ENCODE results near the gene GCH1. TPM values are rescaled to one million over a fixed set of nuclear protein-coding genes. Genes with fewer than 3 reads are reported as not detected.

The GCH1 gene
- total RNA-seq, 2 donors from 2014 or later = 2.1 to 5.5 TPM

DNA sequence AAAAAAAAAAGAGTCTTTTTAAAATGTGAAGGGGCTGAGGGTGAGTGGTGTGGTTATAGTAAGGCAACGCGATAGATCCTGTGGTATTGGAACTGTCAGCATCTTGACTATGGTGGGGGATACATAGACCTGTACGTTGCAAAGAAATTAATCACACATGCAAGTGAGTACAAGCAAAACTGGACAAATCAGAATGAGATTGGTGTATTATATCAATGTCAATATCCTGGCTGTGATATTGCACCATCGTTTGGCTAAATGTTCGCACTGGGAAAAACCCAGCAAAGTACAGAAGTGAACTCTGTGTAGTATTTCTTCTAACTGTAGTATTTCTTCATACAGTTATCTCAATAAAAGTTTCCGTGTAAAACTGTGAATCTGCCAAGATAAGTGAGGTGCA is 67.9 kb downstream of the GCH1 start:
- no peak for DNase-seq
- ATAC-seq = no peak
- intact Hi-C loops (cut with DNase I) = no loop called here

DNA sequence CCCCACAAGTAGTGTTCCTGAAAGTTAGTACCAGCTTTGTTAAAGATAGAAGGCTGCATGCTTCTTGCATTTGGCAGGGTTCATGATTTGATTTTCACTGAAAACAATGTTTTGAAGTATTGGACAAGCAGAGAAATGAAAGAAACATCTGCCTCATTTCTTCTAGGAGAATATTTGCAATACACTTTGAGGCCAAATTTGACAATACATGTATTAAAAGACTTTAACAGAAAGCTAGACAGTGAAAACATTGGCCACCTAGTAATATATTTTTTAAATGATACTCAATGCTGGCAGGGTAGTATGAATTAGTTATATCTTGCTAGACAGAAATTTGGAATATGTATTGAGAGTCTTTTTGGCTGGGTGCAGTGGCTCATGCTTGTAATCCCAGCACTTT is 68.5 kb downstream of the GCH1 start:
- intact Hi-C loops (cut with DNase I) = no loop called here
- no peak for DNase-seq
- ATAC-seq = no peak

DNA sequence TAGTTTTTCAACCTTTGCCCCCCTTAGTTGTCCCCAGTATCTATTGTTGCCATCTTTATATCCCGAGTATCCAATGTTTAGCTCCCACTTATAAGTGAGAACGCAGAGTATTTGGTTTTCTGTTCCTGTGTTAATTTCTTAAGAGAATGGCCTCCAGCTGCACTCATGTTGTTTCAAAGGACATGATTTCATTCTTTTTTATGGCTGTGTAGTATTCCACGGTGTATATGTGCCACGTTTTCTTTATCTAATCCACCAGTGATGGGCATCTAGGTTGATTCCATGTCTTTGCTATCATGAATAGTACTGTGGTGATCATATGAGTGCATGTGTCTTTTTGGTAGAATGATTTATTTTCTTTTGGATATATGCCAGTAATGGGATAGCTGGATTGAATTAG is 72.0 kb downstream of the GCH1 start:
- DNase-seq = no peak
- no peak for ATAC-seq
- intact Hi-C loops (cut with DNase I) = no loop called here

DNA sequence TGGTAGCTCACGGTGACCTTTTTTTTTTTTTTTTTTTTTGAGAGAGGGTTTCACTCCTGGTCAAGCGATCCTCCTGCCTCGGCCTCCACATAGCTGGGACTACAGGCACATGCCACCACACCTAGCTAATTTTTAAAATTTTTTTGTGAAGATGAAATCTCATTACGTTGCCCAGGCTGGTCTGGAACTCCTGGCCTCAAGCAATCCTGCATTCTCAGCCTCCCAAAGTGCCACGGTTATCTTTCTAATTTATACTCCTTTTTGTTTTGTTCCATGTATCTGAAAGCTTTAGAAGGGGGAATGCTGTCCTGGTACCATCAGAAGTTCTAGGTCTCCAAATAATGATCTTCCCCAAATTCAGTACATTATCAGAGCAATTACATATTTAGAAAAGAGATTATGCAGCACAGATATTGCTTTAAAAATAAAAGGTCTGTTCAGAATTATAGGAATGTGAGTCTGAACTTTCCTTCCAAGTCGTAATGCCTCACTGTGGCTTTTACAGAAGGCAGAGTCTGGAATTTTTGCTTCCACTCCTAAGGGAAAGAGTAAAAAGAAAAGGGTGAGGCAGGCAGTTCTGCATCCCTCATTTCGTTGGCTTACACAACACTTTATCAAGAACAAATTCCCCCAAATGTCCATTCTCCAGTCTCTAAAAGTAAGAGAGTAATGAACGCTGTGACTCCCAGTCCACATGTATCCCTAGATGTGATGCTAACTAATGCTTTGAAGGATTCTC is 73.0 kb downstream of the GCH1 start:
- ATAC-seq (no peak), DNase-seq (no peak)
- intact Hi-C loops (cut with DNase I) = no loop called here

DNA sequence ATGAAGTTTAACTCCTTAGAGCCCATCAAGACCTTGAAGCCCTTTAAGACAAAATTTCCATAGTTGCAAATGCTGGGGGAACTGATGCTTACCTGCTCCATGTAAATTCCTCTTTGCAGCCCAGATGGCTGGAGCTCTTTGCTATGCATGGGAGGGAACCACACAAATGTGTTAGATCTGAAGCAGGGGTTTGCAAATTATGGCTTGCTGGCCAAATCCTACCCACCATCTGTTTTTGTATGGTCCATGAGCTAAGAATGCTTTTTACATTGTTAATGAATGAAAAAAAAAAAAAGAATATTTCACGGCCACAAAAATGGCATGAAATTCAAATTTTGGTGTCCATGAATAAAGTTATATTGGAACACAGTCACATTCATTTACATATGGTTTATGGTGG is 74.6 kb downstream of the GCH1 start:
- no peak for ATAC-seq
- DNase-seq = no peak
- intact Hi-C loops (cut with DNase I) = no loop called here

DNA sequence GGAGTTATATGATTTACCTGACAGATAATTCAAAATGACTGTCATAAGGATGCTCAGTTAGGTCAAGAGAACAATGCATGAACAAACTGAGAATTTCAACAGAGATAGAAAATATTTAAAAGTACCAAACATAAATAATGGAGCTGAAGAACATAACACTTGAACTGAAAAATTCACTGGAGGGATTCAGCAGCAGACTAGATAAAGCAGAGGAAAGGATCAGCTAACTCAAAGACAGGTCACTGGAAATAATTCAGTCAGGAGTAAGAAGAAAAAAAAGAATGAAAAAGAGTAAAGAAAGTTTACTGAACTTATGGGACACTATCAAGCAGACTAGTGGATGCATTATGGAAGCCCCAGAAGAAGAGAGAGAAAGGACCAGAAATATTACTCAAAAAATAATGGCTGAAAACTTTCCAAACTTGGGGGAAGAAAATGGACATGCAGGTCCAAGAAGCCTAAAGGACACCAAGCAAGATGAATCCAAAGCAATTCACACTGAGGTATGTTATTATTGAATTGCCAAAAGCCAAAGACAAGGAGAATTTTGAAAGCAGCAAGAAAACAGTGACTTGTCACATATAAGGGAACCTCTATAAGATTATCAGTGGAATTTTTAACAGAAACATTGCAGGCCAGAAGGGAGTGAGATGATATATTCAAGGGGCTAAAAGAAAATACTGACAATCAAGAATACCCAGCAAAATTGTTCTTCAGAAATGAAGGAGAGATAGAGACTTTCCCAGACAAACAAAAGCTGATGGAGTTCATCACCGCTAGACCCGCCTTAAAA is 78.7 kb downstream of the GCH1 start:
- DNase-seq (no peak), ATAC-seq (no peak)
- intact Hi-C loops (cut with DNase I) = no loop called here

DNA sequence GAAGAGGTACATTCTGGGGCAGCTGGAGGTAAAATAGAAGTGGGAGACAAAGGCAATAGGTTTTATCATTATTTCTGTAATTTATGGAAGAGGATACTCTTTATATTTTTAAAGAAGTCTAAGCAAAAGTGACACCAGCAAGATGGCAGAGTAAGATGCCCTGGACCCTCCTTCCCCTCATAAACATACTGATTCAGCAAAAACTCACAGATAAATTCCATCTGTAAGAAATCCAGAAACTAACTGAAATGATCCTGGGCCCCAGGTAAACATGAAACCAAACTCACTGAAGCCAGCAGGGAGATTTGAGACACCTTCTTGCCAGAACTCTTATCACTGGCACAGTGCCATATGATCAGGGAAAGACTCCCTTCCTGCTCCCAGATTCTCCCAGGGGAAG is 79.9 kb downstream of the GCH1 start:
- intact Hi-C loops (cut with DNase I) = no loop called here
- ATAC-seq = no peak
- no peak for DNase-seq

DNA sequence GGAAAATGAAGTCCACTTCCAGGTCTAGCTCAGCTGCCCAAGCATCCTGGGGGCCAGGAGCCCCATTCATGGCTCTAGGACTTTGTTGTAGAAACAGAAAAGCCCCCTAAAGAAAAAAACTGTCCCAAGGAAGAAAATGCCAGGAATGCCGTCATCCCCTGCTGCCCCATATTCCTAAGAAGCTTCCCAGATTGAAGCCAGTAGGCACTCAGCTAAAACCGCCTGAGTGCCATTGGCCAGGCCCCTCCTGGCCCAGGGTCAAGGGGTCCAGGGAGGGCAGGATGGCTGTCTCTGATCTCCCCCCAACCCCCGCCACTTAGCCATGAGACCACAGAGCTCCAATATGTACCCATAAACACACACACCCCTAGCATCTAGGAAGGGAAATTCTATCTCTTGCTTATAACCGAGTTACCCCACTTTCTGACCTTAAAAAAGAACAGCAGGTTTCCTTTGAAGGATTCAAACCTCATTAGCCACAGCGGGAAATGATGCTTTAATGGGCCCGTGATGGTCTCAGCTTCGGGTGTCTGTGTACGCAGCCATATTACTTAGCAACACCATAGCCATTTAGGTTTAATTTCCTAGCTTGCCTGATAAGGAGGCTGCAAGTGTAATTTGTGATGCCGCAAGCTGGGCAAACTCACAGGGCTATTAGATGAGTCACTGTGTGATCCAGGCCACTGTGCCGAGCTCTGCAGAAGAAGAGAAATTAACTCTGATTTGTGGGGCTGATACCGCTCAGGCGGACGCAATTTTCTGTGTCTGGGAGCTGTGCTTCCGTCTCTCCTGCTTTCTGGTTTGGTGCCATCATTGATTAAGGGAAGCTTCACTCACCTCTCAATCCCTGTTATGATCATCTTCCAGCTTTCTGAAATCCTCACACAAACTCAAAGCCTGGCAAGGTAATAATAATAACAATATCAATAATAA is 84.2 kb downstream of the GCH1 start:
- DNase-seq = no peak
- intact Hi-C loops (cut with DNase I) = no loop called here
- peak in 1 of 2 donors; percentile 51 for ATAC-seq

DNA sequence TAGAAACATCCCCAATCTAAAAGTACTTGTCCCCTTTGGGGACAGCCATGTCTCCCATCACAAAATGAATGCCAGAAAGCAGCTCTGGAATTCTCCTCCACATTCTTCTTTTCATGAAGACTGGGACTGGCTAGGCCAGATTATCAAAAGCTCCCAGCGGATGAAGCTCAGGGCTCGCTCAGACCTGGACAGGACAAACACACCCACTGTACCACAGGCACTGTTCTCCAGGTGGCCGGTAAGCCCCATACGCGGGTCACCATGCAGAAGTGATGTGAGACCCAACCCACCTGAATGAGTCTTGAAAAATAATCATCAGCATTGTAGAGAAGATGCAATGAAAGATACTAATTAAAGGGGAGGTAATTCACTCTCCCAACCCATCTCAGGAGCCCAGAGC is 85.1 kb downstream of the GCH1 start:
- intact Hi-C loops (cut with DNase I) = no loop called here
- DNase-seq = no peak
- no peak for ATAC-seq

DNA sequence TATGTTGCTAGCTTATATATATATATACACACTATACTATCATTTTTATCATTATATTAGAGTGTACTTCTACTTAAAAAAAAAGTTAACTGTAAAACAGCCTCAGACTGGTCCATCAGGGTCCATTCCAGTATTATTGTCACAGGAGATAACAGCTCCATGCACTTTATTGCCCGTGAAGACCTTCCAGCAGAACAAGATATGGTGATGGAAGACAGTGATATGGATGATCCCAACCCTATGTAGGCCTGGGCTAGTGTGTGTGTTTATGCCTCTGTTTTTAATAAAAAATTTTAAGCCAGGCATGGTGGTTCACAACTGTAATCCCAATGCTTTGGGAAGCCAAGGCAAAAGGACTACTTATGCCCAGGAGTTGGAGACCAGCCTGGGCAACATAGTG is 86.2 kb downstream of the GCH1 start:
- intact Hi-C loops (cut with DNase I) = no loop called here
- ATAC-seq = no peak
- no peak for DNase-seq

DNA sequence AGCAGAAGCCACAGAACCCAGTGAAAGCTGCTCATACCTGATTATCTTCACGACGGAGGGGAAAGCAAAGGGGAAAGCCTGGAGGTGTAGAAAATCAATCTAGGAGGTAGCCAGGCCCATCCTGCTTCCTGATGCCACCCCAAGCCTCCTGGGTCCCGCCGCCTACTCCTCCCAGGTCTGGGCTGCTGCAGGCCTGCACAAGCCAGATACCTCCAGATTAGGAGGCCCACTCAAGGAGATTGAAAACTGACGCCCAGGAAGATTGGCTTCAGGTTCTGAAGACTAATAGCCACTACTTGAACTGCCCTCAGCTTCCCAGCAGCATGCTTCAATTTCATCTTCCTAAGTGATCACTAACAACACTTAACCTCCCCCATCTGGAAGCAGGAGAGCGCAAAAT is 87.1 kb downstream of the GCH1 start:
- intact Hi-C loops (cut with DNase I) = no loop called here
- peak in 1 of 2 donors; percentile 5 for ATAC-seq

DNA sequence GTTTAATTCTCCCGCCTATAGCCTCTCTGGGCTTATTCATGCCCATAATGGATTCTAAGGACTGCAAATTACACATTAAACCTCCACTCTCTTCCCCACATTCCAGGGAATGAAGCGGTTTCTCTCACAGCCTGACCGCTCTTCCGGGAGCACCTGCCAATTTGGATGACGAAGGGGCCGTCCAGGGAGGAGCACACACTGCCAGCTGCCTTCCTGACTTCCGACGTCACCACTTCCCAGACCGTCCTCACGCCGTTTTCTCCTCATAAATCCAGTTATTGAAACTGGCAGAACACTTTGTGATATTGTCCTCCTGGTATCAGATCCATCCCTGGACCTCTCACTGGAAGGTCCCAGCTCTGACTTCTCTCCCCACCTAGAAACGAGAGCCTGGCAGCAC is 87.6 kb downstream of the GCH1 start:
- peak; percentile 47 to 67 for ATAC-seq
- intact Hi-C loops (cut with DNase I) = no loop called here
- DNase-seq = peak; percentile 44

More for the DNA sequence above, 87.1 kb downstream of the GCH1 start:
- no peak for DNase-seq

DNA sequence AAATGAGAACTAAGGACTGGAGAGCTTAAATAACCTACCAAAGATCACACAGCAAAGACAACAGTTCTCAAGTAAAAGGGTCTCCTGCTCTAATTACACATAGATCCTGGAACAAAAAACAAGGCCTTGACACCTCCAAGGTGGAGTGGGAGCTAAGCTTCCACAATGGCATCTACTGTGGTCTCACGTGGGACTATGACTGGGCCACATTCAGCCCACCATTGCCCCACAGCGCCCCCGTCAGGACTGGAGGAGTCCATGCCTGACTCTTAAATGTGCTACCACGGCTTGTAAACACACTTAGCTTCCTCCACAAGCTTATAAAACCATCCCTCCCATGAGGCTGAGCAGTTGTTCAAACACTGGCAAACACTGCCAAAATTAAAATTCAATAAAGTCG is 88.5 kb downstream of the GCH1 start:
- intact Hi-C loops (cut with DNase I) = no loop called here
- ATAC-seq (no peak), DNase-seq (no peak)

DNA sequence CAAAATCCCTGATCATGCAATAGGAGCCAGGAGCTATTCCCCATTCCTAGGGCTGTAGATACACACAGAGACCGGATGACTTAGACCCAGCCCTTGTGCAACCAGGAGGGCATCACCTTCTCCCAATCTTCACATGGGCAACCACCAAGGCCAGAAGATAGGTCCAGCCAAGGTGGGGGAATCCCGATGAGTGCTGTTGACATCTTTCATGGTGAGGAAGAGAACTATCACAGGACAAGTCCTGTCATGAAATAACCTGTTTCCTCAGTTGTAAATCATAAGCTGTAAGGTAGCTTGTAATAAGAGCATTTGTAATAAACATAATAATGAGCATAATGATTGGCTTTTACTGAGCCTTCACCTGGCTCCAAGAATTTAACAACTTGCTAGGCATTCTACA is 89.5 kb downstream of the GCH1 start:
- ATAC-seq (no peak), DNase-seq (no peak)
- intact Hi-C loops (cut with DNase I) = no loop called here

DNA sequence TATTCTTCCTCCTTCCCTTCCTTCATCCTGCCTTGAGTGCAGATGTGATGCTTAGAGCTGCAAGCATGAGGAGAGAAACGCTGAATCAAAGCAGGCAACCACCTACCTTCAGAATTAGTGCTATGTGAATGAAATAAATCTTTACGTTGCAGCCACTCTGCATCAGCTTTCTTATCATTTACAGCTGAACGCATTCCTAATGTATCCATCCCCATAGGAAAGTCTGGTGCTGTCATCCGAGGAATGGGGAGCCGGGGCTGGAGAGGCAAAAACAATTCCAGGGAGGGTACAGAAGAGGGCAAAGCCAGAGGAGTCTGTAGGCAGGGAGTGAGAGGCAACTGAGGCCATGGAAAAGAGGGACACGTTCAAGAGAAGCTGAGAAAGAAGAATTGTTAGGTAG is 90.0 kb downstream of the GCH1 start:
- intact Hi-C loops (cut with DNase I) = no loop called here
- ATAC-seq = no peak

DNA sequence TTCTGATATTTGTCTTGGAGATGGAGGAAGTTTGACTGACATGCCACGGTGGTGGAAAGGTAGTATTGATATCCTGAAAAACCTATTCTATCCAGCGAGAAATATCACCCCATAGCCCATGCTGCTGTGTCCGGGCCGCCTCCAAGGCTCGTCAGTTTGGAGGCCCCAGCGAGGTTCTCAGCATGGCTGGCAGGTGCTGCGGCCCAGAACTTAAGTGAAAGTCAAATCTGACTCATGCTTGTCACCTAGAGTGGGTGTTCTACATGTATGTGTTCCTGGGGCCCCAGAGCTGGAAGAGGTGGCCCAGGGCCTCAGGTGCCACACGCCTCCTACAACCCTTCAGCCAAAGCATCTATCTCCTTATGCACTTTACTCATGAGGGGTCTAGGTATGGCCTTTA is 92.9 kb downstream of the GCH1 start:
- ATAC-seq (no peak), DNase-seq (no peak)
- intact Hi-C loops (cut with DNase I) = no loop called here

More for the DNA sequence above, 90.0 kb downstream of the GCH1 start:
- no peak for DNase-seq

DNA sequence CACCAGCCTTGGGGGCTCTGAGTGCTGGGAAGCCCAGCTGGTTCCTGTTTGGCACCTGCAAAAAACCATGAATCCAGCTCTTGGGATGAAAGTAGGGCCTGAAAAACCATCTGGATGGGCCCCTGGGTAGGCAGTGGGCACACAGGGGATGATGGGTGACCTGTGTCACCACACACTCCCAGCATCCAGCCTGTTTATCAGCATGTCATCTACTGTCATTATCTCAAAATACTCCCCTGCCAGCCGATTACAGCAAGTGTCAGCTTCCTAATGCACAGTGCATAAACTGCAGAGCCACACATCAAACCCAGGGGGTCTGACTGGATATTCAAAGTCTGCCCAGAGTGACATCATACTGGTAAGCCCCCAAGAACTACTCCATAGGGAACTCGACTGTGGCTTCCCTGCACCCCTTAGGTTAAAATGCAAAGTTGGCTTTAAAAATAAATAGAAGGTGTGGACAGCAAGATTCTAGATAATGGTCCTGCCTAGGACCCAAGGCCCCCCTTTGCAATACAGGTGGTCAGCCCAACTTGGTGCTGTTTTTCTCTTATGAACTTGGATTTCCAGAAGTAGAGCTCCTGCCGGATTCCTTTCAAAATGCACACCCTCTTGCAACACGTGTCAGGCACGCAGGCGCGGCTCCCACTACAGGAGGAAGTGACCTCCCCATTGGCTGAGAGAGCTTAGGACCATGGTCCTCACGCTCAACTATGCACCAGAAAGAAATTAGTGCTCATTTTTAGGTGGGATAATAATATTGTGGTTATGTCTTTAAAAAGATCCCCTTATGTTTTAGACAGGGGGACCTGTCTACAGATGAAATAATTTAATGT is 94.1 kb downstream of the GCH1 start:
- DNase-seq (no peak), ATAC-seq (no peak)
- intact Hi-C loops (cut with DNase I) = no loop called here

DNA sequence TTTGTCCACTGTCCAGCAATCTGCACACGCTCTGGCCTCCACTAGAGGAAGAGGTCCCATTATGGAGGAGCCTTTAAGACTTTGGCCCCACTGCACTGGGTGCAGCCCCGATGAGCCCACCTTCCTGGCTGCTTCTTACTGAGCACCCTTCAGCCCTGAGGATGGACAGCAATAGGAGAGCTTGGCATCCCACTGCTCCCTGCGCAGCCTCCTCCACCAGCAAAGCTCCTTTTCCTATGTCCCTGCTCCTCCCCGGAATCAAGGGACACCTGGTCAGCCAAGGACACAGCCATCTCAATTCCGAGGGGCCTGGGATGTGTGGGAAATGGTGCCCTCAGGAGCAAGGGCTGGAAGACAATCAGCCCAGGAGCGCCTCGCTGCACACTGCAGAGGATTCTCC is 94.7 kb downstream of the GCH1 start:
- intact Hi-C loops (cut with DNase I) = no loop called here
- ATAC-seq (no peak), DNase-seq (no peak)

DNA sequence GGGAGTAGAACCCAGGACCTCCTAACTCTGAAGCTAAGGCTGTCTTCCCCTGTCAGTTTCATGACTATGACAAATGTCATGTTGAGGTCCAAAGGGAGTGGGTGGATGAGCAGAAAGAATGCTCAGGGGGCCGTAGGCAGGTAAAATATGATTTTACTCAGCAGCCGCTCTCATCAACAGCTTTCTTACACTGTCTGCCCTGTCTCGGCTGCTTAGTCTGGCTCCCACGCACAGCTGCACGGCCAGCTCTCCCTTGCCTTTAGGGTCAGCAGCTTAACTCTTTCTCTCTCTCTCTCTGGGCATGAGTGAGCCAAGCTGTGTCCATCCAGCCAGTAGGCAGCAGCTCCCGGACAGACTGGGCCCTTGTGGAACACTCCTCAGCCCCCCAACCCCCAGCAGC is 95.2 kb downstream of the GCH1 start:
- intact Hi-C loops (cut with DNase I) = no loop called here
- ATAC-seq = no peak
- DNase-seq = no peak

All from left cardiac atrium (tissue), 4 donors.